ENCODE data around the gene FAF1. TPM values are rescaled to one million over a fixed set of nuclear protein-coding genes. Genes with fewer than 3 reads are reported as not detected.

FAF1 gene
- total RNA-seq, 4 donors from 2014 or later: 60.4 to 89.0 (median 67.8) TPM

GRCh38 chr1:50983219-50983802, 23.2 kb upstream of the FAF1 start:
- H3K27me3 ChIP-seq: no peaks in the 10 kb centered on the region
- H3K4me1 ChIP-seq: peaks cover 0 to 36% (median 0%) of the 10 kb centered on the region in 3 donors
- H3K27ac ChIP-seq: peak overlapping the region; percentile 11 to 99 (median 71)
- ATAC-seq: no peak
- TF ChIP-seq POLR2AphosphoS5 (IDR thresholded peaks at IDR 0.05) (no peak), POLR2A (IDR thresholded peaks at IDR 0.05) (no peak), EP300 (IDR thresholded peaks at IDR 0.05) (no peak), CTCF (IDR thresholded peaks at IDR 0.05) (no peak)
- 45 to 50% methylated on average over 2 of the region's 2 CpGs for WGBS, 2 donors (ENCODE audit: low coverage in 1 of 2)
- no peaks in the 10 kb centered on the region for H3K36me3 ChIP-seq
- H3K9me3 ChIP-seq: no peaks in the 10 kb centered on the region
- no peak overlapping the region for H3K4me3 ChIP-seq

GRCh38 chr1:50982611-50983010, 22.5 kb upstream of the FAF1 start:
- Histone ChIP-seq H3K4me3 (peak overlapping the region in 1 of 2 donors; percentile 21), H3K36me3 (no peaks in the 10 kb centered on the region), H3K9me3 (no peaks in the 10 kb centered on the region), H3K27ac (peak overlapping the region; percentile 63 to 99 (median 98)), H3K4me1 (peaks cover 0 to 36% (median 0%) of the 10 kb centered on the region in 3 donors), H3K27me3 (no peaks in the 10 kb centered on the region)
- ATAC-seq: no peak
- 92 to 98% methylated on average over 3 of the region's 3 CpGs for WGBS, 2 donors (ENCODE audit: low coverage in 1 of 2)
- TF ChIP-seq POLR2A (IDR thresholded peaks at IDR 0.05): no peak
- no peak for TF ChIP-seq POLR2AphosphoS5 (IDR thresholded peaks at IDR 0.05)
- no peak for TF ChIP-seq CTCF (IDR thresholded peaks at IDR 0.05)
- TF ChIP-seq EP300 (IDR thresholded peaks at IDR 0.05): no peak

- ATAC-seq: no peak
- Histone ChIP-seq H3K4me3 (peak overlapping the region in 1 of 2 donors; percentile 21), H3K27ac (peak overlapping the region; percentile 63 to 99 (median 98)), H3K36me3 (no peaks in the 10 kb centered on the region), H3K4me1 (peaks cover 0 to 40% (median 0%) of the 10 kb centered on the region in 3 donors), H3K9me3 (no peaks in the 10 kb centered on the region), H3K27me3 (no peaks in the 10 kb centered on the region)
- 57 to 90% methylated on average over 1 of the region's 1 CpG for WGBS, 2 donors (ENCODE audit: low coverage in 1 of 2)
- no peak for TF ChIP-seq EP300 (IDR thresholded peaks at IDR 0.05)
- no peak for TF ChIP-seq POLR2AphosphoS5 (IDR thresholded peaks at IDR 0.05)
- TF ChIP-seq POLR2A (IDR thresholded peaks at IDR 0.05): no peak
- TF ChIP-seq CTCF (IDR thresholded peaks at IDR 0.05): no peak
Observed at GRCh38 chr1:50981741-50982140, 21.7 kb upstream of the FAF1 start.

- ATAC-seq: no peak
Observed at GRCh38 chr1:50980505-50980904, 20.4 kb upstream of the FAF1 start.

More at GRCh38 chr1:50980505-50980904, 20.4 kb upstream of the FAF1 start:
- no peak overlapping the region for H3K4me3 ChIP-seq
- no peaks in the 10 kb centered on the region for H3K9me3 ChIP-seq
- peak overlapping the region; percentile 98 to 99 (median 98) for H3K27ac ChIP-seq
- peaks cover 0 to 51% (median 0%) of the 10 kb centered on the region in 3 donors for H3K4me1 ChIP-seq
- H3K36me3 ChIP-seq: no peaks in the 10 kb centered on the region
- H3K27me3 ChIP-seq: no peaks in the 10 kb centered on the region
- TF ChIP-seq CTCF (IDR thresholded peaks at IDR 0.05): no peak
- TF ChIP-seq POLR2AphosphoS5 (IDR thresholded peaks at IDR 0.05): no peak
- no peak for TF ChIP-seq POLR2A (IDR thresholded peaks at IDR 0.05)
- no peak for TF ChIP-seq EP300 (IDR thresholded peaks at IDR 0.05)
